Neural progenitor cell (in vitro differentiated cells): ENCODE results near the gene MAD1L1. TPM values are rescaled to one million over a fixed set of nuclear protein-coding genes. Genes with fewer than 3 reads are reported as not detected.

Experiments
- DNase-seq: peaks from one replicate; pipeline ENCODE4 v3.0.0-alpha.2; 2016; ENCODE audit warnings: low spot score
- H2AFZ ChIP-seq: fragments of 200-600 bp; sonication (generic); replicated peaks from 2 replicates; pipeline ENCODE4 v1.6.1; 2016; ENCODE audit warnings: antibody characterized with exemption
- H3F3A ChIP-seq: fragments of 200-600 bp; sonication (generic); 2 replicates; pipeline ENCODE4 v1.6.1; 2016; ENCODE audit warnings: antibody characterized with exemption, low read depth
- H3K27ac ChIP-seq: fragments of 200-600 bp; sonication (generic); 2 replicates; pipeline ENCODE4 v1.5.1; 2016; ENCODE audit warnings: mild to moderate bottlenecking
- H3K27me3 ChIP-seq: fragments of 200-600 bp; sonication (generic); 2 replicates; pipeline ENCODE4 v1.6.1; 2016; ENCODE audit warnings: mild to moderate bottlenecking, moderate library complexity
- H3K36me3 ChIP-seq: fragments of 200-600 bp; sonication (generic); 2 replicates; pipeline ENCODE4 v1.5.1; 2016
- H3K4me1 ChIP-seq: fragments of 200-600 bp; sonication (generic); 2 replicates; pipeline ENCODE4 v1.6.1; 2016; ENCODE audit warnings: mixed run types
- H3K4me2 ChIP-seq: fragments of 200-600 bp; sonication (generic); 2 replicates; pipeline ENCODE4 v1.6.1; 2016
- H3K4me3 ChIP-seq: fragments of 200-600 bp; sonication (generic); 2 replicates; pipeline ENCODE4 v1.5.1; 2016
- H3K79me2 ChIP-seq: fragments of 200-600 bp; sonication (generic); 2 replicates; pipeline ENCODE4 v1.6.1; 2016; ENCODE audit warnings: low read depth
- H3K9ac ChIP-seq: fragments of 200-600 bp; sonication (generic); 2 replicates; pipeline ENCODE4 v1.6.1; 2016
- H3K9me3 ChIP-seq: fragments of 200-600 bp; sonication (generic); 2 replicates; pipeline ENCODE4 v1.5.1; 2016; ENCODE audit warnings: low read depth
- H4K20me1 ChIP-seq: fragments of 200-600 bp; sonication (generic); 2 replicates; pipeline ENCODE4 v1.6.1; 2016; ENCODE audit warnings: low read depth
- H3K27ac Mint-ChIP-seq: 3 replicates; pipeline ENCODE4 v1.8.0; 2021; ENCODE audit warnings: mixed read lengths
- H3K27me3 Mint-ChIP-seq: 2 replicates; pipeline ENCODE4 v1.8.0; 2022; ENCODE audit warnings: low read depth, mild to moderate bottlenecking, inconsistent platforms, moderate library complexity, mixed read lengths; ENCODE audit not compliant: insufficient read depth
- H3K36me3 Mint-ChIP-seq: 3 replicates; pipeline ENCODE4 v1.8.0; 2021; ENCODE audit warnings: mixed read lengths
- H3K4me1 Mint-ChIP-seq: 3 replicates; pipeline ENCODE4 v1.8.0; 2021; ENCODE audit warnings: mixed read lengths
- H3K4me3 Mint-ChIP-seq: 3 replicates; pipeline ENCODE4 v1.8.0; 2021; ENCODE audit warnings: mild to moderate bottlenecking, moderate library complexity, mixed read lengths
- H3K9me3 Mint-ChIP-seq: 3 replicates; pipeline ENCODE4 v1.8.0; 2020; ENCODE audit warnings: mixed read lengths
- EZH2 ChIP-seq: fragments of 200-600 bp; sonication (generic); IDR thresholded peaks from 2 replicates; pipeline ENCODE4 v1.6.1; 2017; ENCODE audit warnings: antibody characterized with exemption, mild to moderate bottlenecking, moderate library complexity
- EZH2phosphoT487 ChIP-seq: fragments of 200-600 bp; sonication (generic); IDR thresholded peaks from 2 replicates; pipeline ENCODE4 v1.6.1; 2017; ENCODE audit warnings: antibody characterized with exemption
- total RNA-seq: library from RNA; depleted of rRNA; stranded (reverse); fragments of >200 nt; gene quantifications from 2 replicates; pipeline ENCODE4 v1.2.3, GENCODE V29; 2015; ENCODE audit warnings: low replicate concordance
- TF ChIP-seq, protein P1 (sequence below): fragments of 200-600 bp; sonication (generic); IDR thresholded peaks from 2 replicates; pipeline ENCODE4 v1.5.1; 2017; ENCODE audit warnings: antibody characterized with exemption, mild to moderate bottlenecking

Gene MAD1L1
- total RNA-seq, 1 donor from 2014 or later = 23.7 TPM

DNA sequence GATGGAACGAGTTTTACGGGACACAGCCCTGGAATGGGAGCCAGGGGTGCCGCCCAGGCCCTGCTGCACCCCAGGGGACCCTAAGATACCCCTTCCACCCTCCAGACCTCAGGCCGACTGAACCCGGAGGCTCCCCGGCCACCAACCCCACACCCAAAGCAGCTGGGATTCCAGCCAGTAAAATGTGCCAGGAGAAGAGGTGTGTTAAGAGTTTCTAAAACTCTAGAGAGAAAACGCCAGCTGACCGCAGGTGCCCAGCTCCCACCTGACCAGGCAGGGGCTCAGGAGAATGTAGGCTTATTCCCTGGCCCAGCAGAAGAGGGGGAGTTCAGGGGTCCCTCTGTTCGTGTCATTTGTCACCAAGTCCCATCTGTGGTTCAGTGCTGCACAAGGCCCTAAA lies 26.7 kb upstream of the MAD1L1 start:
- H3K4me1 Mint-ChIP-seq = peaks cover 4% of the 10 kb centered on the region
- Histone ChIP-seq H4K20me1 (no peaks in the 10 kb centered on the region), H3K9ac (peak overlapping the region; percentile 32), H3K27ac (no peak overlapping the region), H3K79me2 (no peaks in the 10 kb centered on the region), H3F3A (no peaks in the 10 kb centered on the region), H3K9me3 (no peaks in the 10 kb centered on the region), H2AFZ (no peak overlapping the region), H3K4me3 (no peak overlapping the region), H3K4me1 (no peaks in the 10 kb centered on the region), H3K4me2 (no peak overlapping the region), H3K36me3 (no peaks in the 10 kb centered on the region), H3K27me3 (no peaks in the 10 kb centered on the region)
- DNase-seq = no peak
- peaks cover 13% of the 10 kb centered on the region for H3K36me3 Mint-ChIP-seq
- H3K27ac Mint-ChIP-seq = peak overlapping the region; percentile 43
- no peak overlapping the region for H3K4me3 Mint-ChIP-seq
- no peak for TF ChIP-seq EZH2
- TF ChIP-seq, protein P1, sequence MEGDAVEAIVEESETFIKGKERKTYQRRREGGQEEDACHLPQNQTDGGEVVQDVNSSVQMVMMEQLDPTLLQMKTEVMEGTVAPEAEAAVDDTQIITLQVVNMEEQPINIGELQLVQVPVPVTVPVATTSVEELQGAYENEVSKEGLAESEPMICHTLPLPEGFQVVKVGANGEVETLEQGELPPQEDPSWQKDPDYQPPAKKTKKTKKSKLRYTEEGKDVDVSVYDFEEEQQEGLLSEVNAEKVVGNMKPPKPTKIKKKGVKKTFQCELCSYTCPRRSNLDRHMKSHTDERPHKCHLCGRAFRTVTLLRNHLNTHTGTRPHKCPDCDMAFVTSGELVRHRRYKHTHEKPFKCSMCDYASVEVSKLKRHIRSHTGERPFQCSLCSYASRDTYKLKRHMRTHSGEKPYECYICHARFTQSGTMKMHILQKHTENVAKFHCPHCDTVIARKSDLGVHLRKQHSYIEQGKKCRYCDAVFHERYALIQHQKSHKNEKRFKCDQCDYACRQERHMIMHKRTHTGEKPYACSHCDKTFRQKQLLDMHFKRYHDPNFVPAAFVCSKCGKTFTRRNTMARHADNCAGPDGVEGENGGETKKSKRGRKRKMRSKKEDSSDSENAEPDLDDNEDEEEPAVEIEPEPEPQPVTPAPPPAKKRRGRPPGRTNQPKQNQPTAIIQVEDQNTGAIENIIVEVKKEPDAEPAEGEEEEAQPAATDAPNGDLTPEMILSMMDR = no peak
- TF ChIP-seq EZH2phosphoT487 = no peak
- H3K9me3 Mint-ChIP-seq = no peaks in the 10 kb centered on the region
- H3K27me3 Mint-ChIP-seq = peaks cover 7% of the 10 kb centered on the region

DNA sequence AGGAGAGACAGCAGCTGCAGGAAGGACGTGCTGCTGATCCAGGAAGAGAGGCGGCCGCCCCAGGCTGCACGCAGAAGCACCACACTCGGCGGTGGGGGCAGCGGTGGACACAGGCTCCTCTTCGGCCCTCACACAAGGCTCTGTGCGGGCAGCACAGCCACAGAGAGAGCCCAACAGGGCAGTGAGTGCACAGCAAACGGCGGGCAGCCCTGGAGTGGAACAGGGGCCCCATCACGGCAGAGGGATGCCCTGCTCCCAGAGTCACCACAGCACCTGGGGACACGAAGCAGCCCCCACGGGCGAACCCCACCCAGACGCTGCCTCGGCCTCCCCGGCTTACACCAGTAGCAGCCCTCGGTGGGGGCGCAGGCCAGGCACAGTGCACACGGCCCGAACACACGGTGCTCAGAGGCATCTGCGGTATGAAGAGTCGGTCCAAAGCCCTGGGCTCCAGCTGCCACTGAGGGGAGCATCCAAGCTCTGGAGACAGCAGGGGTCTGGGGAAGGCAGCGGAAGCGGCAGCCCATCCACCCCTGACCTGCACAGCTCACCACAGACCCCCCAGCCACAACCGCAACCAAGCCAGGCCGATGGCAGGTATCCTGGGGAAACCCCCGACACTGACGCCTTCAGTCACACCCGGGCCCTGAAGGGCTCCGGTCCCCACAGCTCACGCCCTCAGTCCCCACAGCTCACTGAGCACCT lies 26.1 kb upstream of the MAD1L1 start:
- H3K36me3 ChIP-seq = no peaks in the 10 kb centered on the region
- Mint-ChIP-seq H3K27me3 (peaks cover 7% of the 10 kb centered on the region), H3K4me3 (no peak overlapping the region), H3K36me3 (peaks cover 7% of the 10 kb centered on the region), H3K9me3 (no peaks in the 10 kb centered on the region), H3K27ac (no peak overlapping the region), H3K4me1 (no peaks in the 10 kb centered on the region)
- no peak overlapping the region for H3K27ac ChIP-seq
- DNase-seq = no peak
- no peak for TF ChIP-seq EZH2
- TF ChIP-seq, protein P1 = no peak
- no peak for TF ChIP-seq EZH2phosphoT487
- H3K4me3 ChIP-seq = no peak overlapping the region
- H4K20me1 ChIP-seq = no peaks in the 10 kb centered on the region
- no peak overlapping the region for H3K4me2 ChIP-seq
- H3K9me3 ChIP-seq = no peaks in the 10 kb centered on the region
- no peaks in the 10 kb centered on the region for H3K4me1 ChIP-seq
- no peaks in the 10 kb centered on the region for H3F3A ChIP-seq
- H3K79me2 ChIP-seq = no peaks in the 10 kb centered on the region
- H3K9ac ChIP-seq = peak overlapping the region; percentile 32
- H2AFZ ChIP-seq = no peak overlapping the region
- H3K27me3 ChIP-seq = no peaks in the 10 kb centered on the region

DNA sequence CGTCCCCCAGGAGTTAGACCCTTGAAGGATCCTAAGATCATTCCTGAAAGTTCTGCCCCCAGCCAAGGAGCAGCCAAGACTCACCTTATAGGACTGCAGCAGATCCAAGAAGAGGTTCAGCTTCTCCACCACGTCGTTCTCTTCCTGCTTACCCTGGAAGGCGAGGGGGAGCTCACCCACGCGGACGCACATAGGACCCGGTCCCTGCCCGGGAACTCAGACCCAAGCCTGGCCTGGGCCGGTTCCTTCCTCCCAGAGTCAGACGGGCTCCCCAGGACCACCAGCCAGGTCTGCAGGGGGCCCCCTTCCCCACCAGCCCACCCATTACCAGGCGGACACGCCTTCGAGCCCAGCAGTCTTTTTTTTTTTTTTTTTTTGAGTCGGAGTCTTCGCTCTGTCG lies 24.9 kb upstream of the MAD1L1 start:
- Histone ChIP-seq H3K4me1 (no peaks in the 10 kb centered on the region), H4K20me1 (no peaks in the 10 kb centered on the region), H3K36me3 (no peaks in the 10 kb centered on the region), H3K9ac (no peak overlapping the region), H3K4me3 (no peak overlapping the region), H2AFZ (no peak overlapping the region), H3K27ac (no peak overlapping the region), H3K9me3 (no peaks in the 10 kb centered on the region), H3F3A (no peaks in the 10 kb centered on the region), H3K27me3 (no peaks in the 10 kb centered on the region), H3K79me2 (no peaks in the 10 kb centered on the region), H3K4me2 (no peak overlapping the region)
- H3K9me3 Mint-ChIP-seq = no peaks in the 10 kb centered on the region
- H3K4me1 Mint-ChIP-seq = no peaks in the 10 kb centered on the region
- H3K27ac Mint-ChIP-seq = peak overlapping the region; percentile 46
- TF ChIP-seq, protein P1 = no peak
- TF ChIP-seq EZH2 (no peak), EZH2phosphoT487 (no peak)
- no peak overlapping the region for H3K4me3 Mint-ChIP-seq
- no peak for DNase-seq
- peaks cover 9% of the 10 kb centered on the region for H3K27me3 Mint-ChIP-seq
- H3K36me3 Mint-ChIP-seq = peaks cover 7% of the 10 kb centered on the region
